SKM-1 treated with dmso at 0.1 percent for 144 hours (cell line): ENCODE measurements around the gene PPP4R1.

Experiments
- DNase-seq: peaks from one replicate; lab custom pipeline; 2025; ENCODE audit not compliant: unreplicated experiment; lab: John Stamatoyannopoulos, UW

The PPP4R1 gene

GRCh38 chr18:9516437-9517064, 97.8 kb downstream of the PPP4R1 start:
- peak; percentile 60 for DNase-seq

GRCh38 chr18:9513971-9514512, 100.3 kb downstream of the PPP4R1 start:
- DNase-seq = no peak

- DNase-seq = no peak
Observed at GRCh38 chr18:9508446-9509025, 105.8 kb downstream of the PPP4R1 start.

GRCh38 chr18:9507565-9508088, 106.7 kb downstream of the PPP4R1 start:
- no peak for DNase-seq

GRCh38 chr18:9506046-9506792, 108.1 kb downstream of the PPP4R1 start:
- no peak for DNase-seq
